K562 (cell line): ENCODE measurements around the gene SUGP1. TPM values are rescaled to one million over a fixed set of nuclear protein-coding genes. Genes with fewer than 3 reads are reported as not detected.
A peak's percentile ranks its signal among the peaks of the same experiment; 100 is the strongest.

Experiments used
- AFF1 ChIP-seq, 2 experiments: fragments of 450-650 bp; IDR thresholded peaks; 2 replicates each; pipeline ENCODE4 v1.6.1; 2018; ENCODE audit warnings: mild to moderate bottlenecking in 2 of 2, low read depth in 1 of 2; ENCODE audit not compliant: partially characterized antibody in 2 of 2
- ARID2 ChIP-seq: fragments of 450-650 bp; IDR thresholded peaks from 2 replicates; pipeline ENCODE4 v1.6.1; 2017; ENCODE audit warnings: antibody characterized with exemption, mild to moderate bottlenecking
- ARNT ChIP-seq, 2 experiments: fragments of 450-650 bp; IDR thresholded peaks; 2 replicates each; pipeline ENCODE4 v1.6.1; 2016; ENCODE audit warnings: mild to moderate bottlenecking in 1 of 2
- BRD9 ChIP-seq: fragments of 450-650 bp; IDR thresholded peaks from 2 replicates; pipeline ENCODE4 v1.6.1; 2018; ENCODE audit warnings: low read depth; ENCODE audit not compliant: partially characterized antibody
- CREB3L1 ChIP-seq: fragments of 450-650 bp; IDR thresholded peaks from 2 replicates; pipeline ENCODE4 v1.6.1; 2014; ENCODE audit warnings: low read depth, mild to moderate bottlenecking, moderate library complexity, borderline replicate concordance
- ETV5 ChIP-seq: sonication (generic); formaldehyde crosslinking; IDR thresholded peaks from 2 replicates; pipeline ENCODE4 v1.4.0; 2020; ENCODE audit warnings: low read depth, mild to moderate bottlenecking, missing genetic modification reagents
- KLF1 ChIP-seq: fragments of 450-650 bp; IDR thresholded peaks from 2 replicates; pipeline ENCODE4 v1.6.1; 2016; ENCODE audit warnings: missing genetic modification characterization, missing compliant biosample characterization
- MAX ChIP-seq: sonication (generic); formaldehyde crosslinking; IDR thresholded peaks from 2 replicates; pipeline ENCODE4 v1.9.0; 2022; ENCODE audit warnings: mild to moderate bottlenecking, missing genetic modification reagents
- MAZ ChIP-seq, 2 experiments: fragments of 450-650 bp in 1 of 2; sonication (generic) in 1 of 2; formaldehyde crosslinking; IDR thresholded peaks in 1 of 2; conservative IDR thresholded peaks in 1 of 2; 2 replicates each; pipeline versions ENCODE4 v1.4.0 to v1.5.0; 2020; ENCODE audit warnings: mild to moderate bottlenecking in 1 of 2, missing genetic modification reagents in 1 of 2
- NBN ChIP-seq: fragments of 450-650 bp; IDR thresholded peaks from 2 replicates; pipeline ENCODE4 v1.6.1; 2016; ENCODE audit warnings: low read depth, mild to moderate bottlenecking
- NR3C1 ChIP-seq: sonication (generic); formaldehyde crosslinking; IDR thresholded peaks from 2 replicates; pipeline ENCODE4 v1.8.1; 2022; ENCODE audit warnings: missing genetic modification reagents
- RBM15 ChIP-seq: fragments of 200-400 bp; formaldehyde crosslinking; IDR thresholded peaks from 2 replicates; pipeline ENCODE4 v1.6.1; 2018; ENCODE audit warnings: mild to moderate bottlenecking, low read length, moderate library complexity; ENCODE audit not compliant: insufficient read depth
- SP1 ChIP-seq: sonication (generic); formaldehyde crosslinking; IDR thresholded peaks from 2 replicates; pipeline ENCODE4 v1.8.1; 2022; ENCODE audit warnings: mild to moderate bottlenecking, missing genetic modification reagents
- ZBTB11 ChIP-seq, 3 experiments: fragments of 200-800 bp in 1 of 3; fragments of 250-450 bp in 1 of 3; fragments of 450-650 bp in 1 of 3; sonication (Bioruptor Pico) in 1 of 3; sonication (Bioruptor generic) in 1 of 3; formaldehyde crosslinking in 1 of 3; IDR thresholded peaks; 2 replicates each; pipeline versions ENCODE4 v1.6.1 to v1.8.0; 2016 to 2022; ENCODE audit warnings: mild to moderate bottlenecking in 2 of 3, missing genetic modification characterization in 2 of 3, missing compliant biosample characterization in 1 of 3, moderate library complexity in 1 of 3
- ZFX ChIP-seq: sonication (generic); formaldehyde crosslinking; IDR thresholded peaks from 2 replicates; pipeline ENCODE4 v1.8.0; 2022; ENCODE audit warnings: mild to moderate bottlenecking, missing genetic modification reagents, moderate library complexity
- polyA plus RNA-seq, 8 experiments: library from polyadenylated mRNA; depleted of rRNA in 4 of 8; stranded (reverse) in 5 of 8; unstranded in 3 of 8; fragments of >200 nt; fragmentation: Nextera tagmentation in 2 of 8; fragmentation: Illumina TruSeq in 1 of 8; extraction: Ambion mirVana in 2 of 8; extraction: Trizol in 1 of 8; gene quantifications; 2 replicates each; pipeline versions ENCODE4 v1.2.1 to v1.2.3, GENCODE V29; 2011 to 2014; ENCODE audit warnings: inconsistent platforms in 1 of 8, missing spikeins in 1 of 8
- total RNA-seq, 7 experiments: library from RNA; depleted of rRNA in 6 of 7; stranded (reverse); fragments of >200 nt in 6 of 7; fragmentation: Illumina TruSeq in 2 of 7; extraction: Trizol in 2 of 7; gene quantifications; 2 replicates each; pipeline versions ENCODE4 v1.2.1 to v1.2.3, GENCODE V29; 2011 to 2021; ENCODE audit warnings: low replicate concordance in 1 of 7

SUGP1 gene
- total and polyA plus RNA-seq, 9 of the 15 experiments (the other 6 are each of a cell fraction or from before 2014, with no cell fraction given) = 1.0 to 53.3 (median 32.4) TPM

- TF ChIP-seq KLF1 (tag) (peak; percentile 3; the same call in 1 of the 2 replicates), ZFX (CRISPR knock-in tag) (peak; percentile 45), AFF1 (IDR thresholded peaks at IDR 0.05; ENCODE audit: low read depth in 1 of 2, partially characterized antibody in 2 of 2) (peak in 1 of 2 experiments; percentile 26), CREB3L1 (0 out of 2 replicates have a peak, but pooled peaks have one; percentile 50), NR3C1 (CRISPR knock-in tag) (no peak), ARID2 (peak; percentile 70; the same call in 1 of the 2 replicates), MAZ (CRISPR knock-in tag; conservative IDR thresholded peaks at IDR 0.05 in 1 of 2, IDR thresholded peaks at IDR 0.05 in 1 of 2) (peak in 1 of 2 experiments; percentile 65; a peak in 1 of 4 replicates), BRD9 (peak; percentile 62), ETV5 (CRISPR knock-in tag) (peak; percentile 81; the same call in 1 of the 2 replicates), SP1 (peak; percentile 49; the same call in 1 of the 2 replicates), ZBTB11 (CRISPR knock-in tag; IDR thresholded peaks at IDR 0.05) (peak in 1 of 3 experiments; percentile 46; a peak in 1 of 6 replicates), RBM15 (no peak), ARNT (IDR thresholded peaks at IDR 0.05) (peak in 1 of 2 experiments; percentile 80; a peak in 1 of 4 replicates), MAX (CRISPR knock-in tag) (peak; percentile 52; the same call in 1 of the 2 replicates), NBN (peak; percentile 72; the same call in 1 of the 2 replicates)
These were observed 46.4 kb upstream of the SUGP1 start (continued) for GRCh38 chr19:19366434-19367396.
